Tibial nerve (tissue), 4 donors: Measurements from ENCODE around the gene ULBP2.

Source experiments
- CTCF ChIP-seq, 5 experiments: fragments of 200-600 bp in 3 of 5; fragments of 450-650 bp in 2 of 5; sonication (generic) in 3 of 5; IDR thresholded peaks; one replicate each; pipeline ENCODE4 v1.5.1; 2016 to 2019; ENCODE audit warnings: antibody characterized with exemption in 5 of 5, mild to moderate bottlenecking in 3 of 5, moderate library complexity in 2 of 5
- EP300 ChIP-seq, 2 donors: sonication (generic); formaldehyde crosslinking; IDR thresholded peaks; one replicate each; pipeline ENCODE4 v1.6.1; 2017; ENCODE audit warnings: antibody characterized with exemption in 2 of 2, mild to moderate bottlenecking in 1 of 2
- POLR2A ChIP-seq, 2 donors: fragments of 450-650 bp; IDR thresholded peaks; one replicate each; pipeline ENCODE4 v1.6.1; 2017; ENCODE audit warnings: antibody characterized with exemption in 2 of 2, mild to moderate bottlenecking in 2 of 2, moderate library complexity in 2 of 2

- TF ChIP-seq EP300 (IDR thresholded peaks at IDR 0.05) (no peak), CTCF (IDR thresholded peaks at IDR 0.05) (no peak), POLR2A (IDR thresholded peaks at IDR 0.05) (no peak)
These were observed 24.1 kb upstream of the ULBP2 start for GRCh38 chr6:149917679-149918078.
